ENCODE data around the gene WDR88. TPM values are rescaled to one million over a fixed set of nuclear protein-coding genes. Genes with fewer than 3 reads are reported as not detected.

The WDR88 gene
- total RNA-seq, 1 experiment from 2014 or later, result 0.28 TPM

- DNase-seq (ENCODE audit: low spot score), result no peak
- Mint-ChIP-seq H3K4me1 (no peaks in the 10 kb centered on the region), H3K4me3 (no peak overlapping the region), H3K27me3 (ENCODE audit: low read depth) (no peaks in the 10 kb centered on the region), H3K27ac (no peak overlapping the region), H3K9me3 (no peaks in the 10 kb centered on the region), H3K36me3 (peaks cover 46% of the 10 kb centered on the region)
- POLR2A ChIA-PET, result no interaction called here
- ATAC-seq, result no peak
- CTCF ChIA-PET, result no interaction called here
- TF ChIP-seq ZNF138 (CRISPR knock-in tag; conservative IDR thresholded peaks at IDR 0.05) (no peak), ZBTB43 (CRISPR knock-in tag; IDR thresholded peaks at IDR 0.05) (no peak), EMX1 (CRISPR knock-in tag; IDR thresholded peaks at IDR 0.05) (no peak), TCF7 (CRISPR knock-in tag; IDR thresholded peaks at IDR 0.05; ENCODE audit: low read depth) (no peak), ATF3 (CRISPR knock-in tag; conservative IDR thresholded peaks at IDR 0.05) (no peak), OVOL2 (CRISPR knock-in tag; IDR thresholded peaks at IDR 0.05; ENCODE audit: borderline replicate concordance) (no peak), JAZF1 (CRISPR knock-in tag; IDR thresholded peaks at IDR 0.05) (no peak), ZBTB21 (CRISPR knock-in tag; IDR thresholded peaks at IDR 0.05; ENCODE audit: borderline replicate concordance) (no peak), IRF1 (CRISPR knock-in tag; IDR thresholded peaks at IDR 0.05) (no peak), NFATC4 (CRISPR knock-in tag; IDR thresholded peaks at IDR 0.05) (no peak), TEAD1 (CRISPR knock-in tag; IDR thresholded peaks at IDR 0.05) (no peak), ZNF219 (CRISPR knock-in tag; IDR thresholded peaks at IDR 0.05; ENCODE audit: borderline replicate concordance) (no peak)
- TF ChIP-seq, protein P1, sequence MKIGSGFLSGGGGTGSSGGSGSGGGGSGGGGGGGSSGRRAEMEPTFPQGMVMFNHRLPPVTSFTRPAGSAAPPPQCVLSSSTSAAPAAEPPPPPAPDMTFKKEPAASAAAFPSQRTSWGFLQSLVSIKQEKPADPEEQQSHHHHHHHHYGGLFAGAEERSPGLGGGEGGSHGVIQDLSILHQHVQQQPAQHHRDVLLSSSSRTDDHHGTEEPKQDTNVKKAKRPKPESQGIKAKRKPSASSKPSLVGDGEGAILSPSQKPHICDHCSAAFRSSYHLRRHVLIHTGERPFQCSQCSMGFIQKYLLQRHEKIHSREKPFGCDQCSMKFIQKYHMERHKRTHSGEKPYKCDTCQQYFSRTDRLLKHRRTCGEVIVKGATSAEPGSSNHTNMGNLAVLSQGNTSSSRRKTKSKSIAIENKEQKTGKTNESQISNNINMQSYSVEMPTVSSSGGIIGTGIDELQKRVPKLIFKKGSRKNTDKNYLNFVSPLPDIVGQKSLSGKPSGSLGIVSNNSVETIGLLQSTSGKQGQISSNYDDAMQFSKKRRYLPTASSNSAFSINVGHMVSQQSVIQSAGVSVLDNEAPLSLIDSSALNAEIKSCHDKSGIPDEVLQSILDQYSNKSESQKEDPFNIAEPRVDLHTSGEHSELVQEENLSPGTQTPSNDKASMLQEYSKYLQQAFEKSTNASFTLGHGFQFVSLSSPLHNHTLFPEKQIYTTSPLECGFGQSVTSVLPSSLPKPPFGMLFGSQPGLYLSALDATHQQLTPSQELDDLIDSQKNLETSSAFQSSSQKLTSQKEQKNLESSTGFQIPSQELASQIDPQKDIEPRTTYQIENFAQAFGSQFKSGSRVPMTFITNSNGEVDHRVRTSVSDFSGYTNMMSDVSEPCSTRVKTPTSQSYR (CRISPR knock-in tag; IDR thresholded peaks at IDR 0.05), result no peak
- TF ChIP-seq, protein P2, sequence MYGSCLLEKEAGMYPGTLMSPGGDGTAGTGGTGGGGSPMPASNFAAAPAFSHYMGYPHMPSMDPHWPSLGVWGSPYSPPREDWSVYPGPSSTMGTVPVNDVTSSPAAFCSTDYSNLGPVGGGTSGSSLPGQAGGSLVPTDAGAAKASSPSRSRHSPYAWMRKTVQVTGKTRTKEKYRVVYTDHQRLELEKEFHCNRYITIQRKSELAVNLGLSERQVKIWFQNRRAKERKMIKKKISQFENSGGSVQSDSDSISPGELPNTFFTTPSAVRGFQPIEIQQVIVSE (CRISPR knock-in tag; IDR thresholded peaks at IDR 0.05; ENCODE audit: borderline replicate concordance), result no peak
- TF ChIP-seq, protein P3, sequence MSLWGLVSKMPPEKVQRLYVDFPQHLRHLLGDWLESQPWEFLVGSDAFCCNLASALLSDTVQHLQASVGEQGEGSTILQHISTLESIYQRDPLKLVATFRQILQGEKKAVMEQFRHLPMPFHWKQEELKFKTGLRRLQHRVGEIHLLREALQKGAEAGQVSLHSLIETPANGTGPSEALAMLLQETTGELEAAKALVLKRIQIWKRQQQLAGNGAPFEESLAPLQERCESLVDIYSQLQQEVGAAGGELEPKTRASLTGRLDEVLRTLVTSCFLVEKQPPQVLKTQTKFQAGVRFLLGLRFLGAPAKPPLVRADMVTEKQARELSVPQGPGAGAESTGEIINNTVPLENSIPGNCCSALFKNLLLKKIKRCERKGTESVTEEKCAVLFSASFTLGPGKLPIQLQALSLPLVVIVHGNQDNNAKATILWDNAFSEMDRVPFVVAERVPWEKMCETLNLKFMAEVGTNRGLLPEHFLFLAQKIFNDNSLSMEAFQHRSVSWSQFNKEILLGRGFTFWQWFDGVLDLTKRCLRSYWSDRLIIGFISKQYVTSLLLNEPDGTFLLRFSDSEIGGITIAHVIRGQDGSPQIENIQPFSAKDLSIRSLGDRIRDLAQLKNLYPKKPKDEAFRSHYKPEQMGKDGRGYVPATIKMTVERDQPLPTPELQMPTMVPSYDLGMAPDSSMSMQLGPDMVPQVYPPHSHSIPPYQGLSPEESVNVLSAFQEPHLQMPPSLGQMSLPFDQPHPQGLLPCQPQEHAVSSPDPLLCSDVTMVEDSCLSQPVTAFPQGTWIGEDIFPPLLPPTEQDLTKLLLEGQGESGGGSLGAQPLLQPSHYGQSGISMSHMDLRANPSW (CRISPR knock-in tag; conservative IDR thresholded peaks at IDR 0.05; ENCODE audit: low read depth), result no peak
These were observed 20.3 kb upstream of the WDR88 start for GRCh38 chr19:33111587-33111986.

DNA sequence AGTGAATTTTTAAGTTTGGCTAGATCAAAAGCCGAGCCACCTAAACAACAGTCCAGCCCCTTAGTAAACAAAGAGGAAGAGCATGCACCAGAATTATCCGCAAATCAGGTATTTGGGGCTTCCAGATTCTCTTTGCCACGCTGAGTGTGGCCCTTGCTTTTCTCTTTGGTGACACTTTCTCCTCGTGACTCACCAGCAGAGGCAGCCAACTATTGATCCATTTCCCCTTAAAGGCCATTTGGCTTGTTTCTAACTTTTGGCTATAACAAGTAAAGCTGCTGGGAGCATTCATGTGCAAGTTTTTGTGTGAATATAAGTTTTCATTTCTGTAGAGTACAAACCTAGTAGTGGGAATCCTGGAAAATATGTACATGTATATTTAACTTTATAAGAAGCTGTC, 17.6 kb upstream of the WDR88 start:
- Mint-ChIP-seq H3K9me3 (no peaks in the 10 kb centered on the region), H3K36me3 (peaks cover 53% of the 10 kb centered on the region), H3K27ac (no peak overlapping the region), H3K27me3 (ENCODE audit: low read depth) (no peaks in the 10 kb centered on the region), H3K4me3 (no peak overlapping the region), H3K4me1 (no peaks in the 10 kb centered on the region)
- ChIA-PET POLR2A (no interaction called here), CTCF (interaction anchor here (0.7 kb wide), 1 partner anchor 9 kb away, joined by 5 read pairs; no protein-coding TSS in a partner anchor)
- no peak for DNase-seq (ENCODE audit: low spot score)
- no peak for ATAC-seq
- TF ChIP-seq SMAD4 (CRISPR knock-in tag; IDR thresholded peaks at IDR 0.05), result no peak
- TF ChIP-seq RORB (CRISPR knock-in tag; IDR thresholded peaks at IDR 0.05), result no peak
- TF ChIP-seq, protein P3 (CRISPR knock-in tag; conservative IDR thresholded peaks at IDR 0.05; ENCODE audit: low read depth), result no peak
- TF ChIP-seq FOXJ3 (CRISPR knock-in tag; IDR thresholded peaks at IDR 0.05; ENCODE audit: borderline replicate concordance), result no peak
- TF ChIP-seq IRF1 (CRISPR knock-in tag; IDR thresholded peaks at IDR 0.05), result no peak
- no peak for TF ChIP-seq NFYB (CRISPR knock-in tag; conservative IDR thresholded peaks at IDR 0.05; ENCODE audit: low read depth)
- no peak for TF ChIP-seq NFATC4 (CRISPR knock-in tag; IDR thresholded peaks at IDR 0.05)
- no peak for TF ChIP-seq RELA (CRISPR knock-in tag; IDR thresholded peaks at IDR 0.05; ENCODE audit: borderline replicate concordance)
- no peak for TF ChIP-seq ZBTB21 (CRISPR knock-in tag; IDR thresholded peaks at IDR 0.05; ENCODE audit: borderline replicate concordance)
- TF ChIP-seq, protein P4, sequence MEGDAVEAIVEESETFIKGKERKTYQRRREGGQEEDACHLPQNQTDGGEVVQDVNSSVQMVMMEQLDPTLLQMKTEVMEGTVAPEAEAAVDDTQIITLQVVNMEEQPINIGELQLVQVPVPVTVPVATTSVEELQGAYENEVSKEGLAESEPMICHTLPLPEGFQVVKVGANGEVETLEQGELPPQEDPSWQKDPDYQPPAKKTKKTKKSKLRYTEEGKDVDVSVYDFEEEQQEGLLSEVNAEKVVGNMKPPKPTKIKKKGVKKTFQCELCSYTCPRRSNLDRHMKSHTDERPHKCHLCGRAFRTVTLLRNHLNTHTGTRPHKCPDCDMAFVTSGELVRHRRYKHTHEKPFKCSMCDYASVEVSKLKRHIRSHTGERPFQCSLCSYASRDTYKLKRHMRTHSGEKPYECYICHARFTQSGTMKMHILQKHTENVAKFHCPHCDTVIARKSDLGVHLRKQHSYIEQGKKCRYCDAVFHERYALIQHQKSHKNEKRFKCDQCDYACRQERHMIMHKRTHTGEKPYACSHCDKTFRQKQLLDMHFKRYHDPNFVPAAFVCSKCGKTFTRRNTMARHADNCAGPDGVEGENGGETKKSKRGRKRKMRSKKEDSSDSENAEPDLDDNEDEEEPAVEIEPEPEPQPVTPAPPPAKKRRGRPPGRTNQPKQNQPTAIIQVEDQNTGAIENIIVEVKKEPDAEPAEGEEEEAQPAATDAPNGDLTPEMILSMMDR (IDR thresholded peaks at IDR 0.05), result no peak

All from WTC11 (cell line).